Natural killer cell (primary cell): ENCODE measurements around the gene SDC3. TPM values are rescaled to one million over a fixed set of nuclear protein-coding genes. Genes with fewer than 3 reads are reported as not detected.

Experiments
- ATAC-seq, 3 donors: fragments of 150-1000 bp in 2 of 3; fragments of 200-7000 bp in 1 of 3; cut with Tn5 transposase; 1 replicate in 1 of 3; 2 replicates in 2 of 3; pipeline ENCODE4 v1.10.0; 2021; ENCODE audit warnings: mild to moderate bottlenecking in 2 of 3, moderate library complexity in 2 of 3
- DNase-seq, 2 donors: peaks; one replicate each; pipeline versions ENCODE4 v3.0.0 to v3.0.0-alpha.2; 2013 to 2021; ENCODE audit warnings: mixed read lengths in 1 of 2
- H3K27ac ChIP-seq: one replicate; pipeline ENCODE4 v1.5.1; 2013; ENCODE audit warnings: mild to moderate bottlenecking, low read length
- H3K27me3 ChIP-seq: one replicate; pipeline ENCODE4 v1.6.1; 2013; ENCODE audit warnings: low read length; ENCODE audit not compliant: control insufficient read depth, insufficient read depth
- H3K36me3 ChIP-seq: one replicate; pipeline ENCODE4 v1.6.1; 2013; ENCODE audit warnings: low read length; ENCODE audit not compliant: control insufficient read depth, insufficient read depth
- H3K4me1 ChIP-seq: one replicate; pipeline ENCODE4 v1.6.1; 2013; ENCODE audit warnings: low read length; ENCODE audit not compliant: control insufficient read depth, insufficient read depth
- H3K4me3 ChIP-seq: one replicate; pipeline ENCODE4 v1.5.1; 2013; ENCODE audit warnings: low read length
- H3K9me3 ChIP-seq: one replicate; pipeline ENCODE4 v1.6.1; 2013; ENCODE audit warnings: low read length; ENCODE audit not compliant: control insufficient read depth, insufficient read depth
- H3K27ac Mint-ChIP-seq, 2 donors: one replicate each; pipeline ENCODE4 v1.8.0; 2022; ENCODE audit warnings: mild to moderate bottlenecking in 2 of 2, mixed read lengths in 2 of 2, moderate library complexity in 1 of 2
- H3K27me3 Mint-ChIP-seq, 2 donors: one replicate each; pipeline ENCODE4 v1.8.0; 2022; ENCODE audit warnings: low read depth in 2 of 2, mixed read lengths in 2 of 2
- H3K36me3 Mint-ChIP-seq: one replicate; pipeline ENCODE4 v1.8.0; 2022; ENCODE audit warnings: mixed read lengths
- H3K4me1 Mint-ChIP-seq, 2 donors: one replicate each; pipeline ENCODE4 v1.8.0; 2022; ENCODE audit warnings: mixed read lengths in 2 of 2
- H3K4me3 Mint-ChIP-seq: one replicate; pipeline ENCODE4 v1.8.0; 2022; ENCODE audit warnings: mild to moderate bottlenecking, moderate library complexity, mixed read lengths
- H3K9me3 Mint-ChIP-seq, 2 donors: one replicate each; pipeline ENCODE4 v1.8.0; 2022; ENCODE audit warnings: mixed read lengths in 2 of 2
- WGBS: methylation state at CpG from one replicate; pipeline ENCODE4 v1.1.7; 2013; ENCODE audit warnings: missing lambda C conversion rate; ENCODE audit not compliant: insufficient coverage; 5-methylcytosine and 5-hydroxymethylcytosine counted together
- intact Hi-C: fragments of 100-400 bp; cut with micrococcal nuclease; formaldehyde crosslinking; loops from one replicate; pipeline ENCODE4 v1.14.2; 2022
- total RNA-seq, 4 donors: library from RNA; stranded (reverse); fragments of 120-200 nt in 1 of 4; gene quantifications; one replicate each; pipeline versions ENCODE4 v1.2.3 to v1.2.4, GENCODE V29; 2013 to 2022
- TF ChIP-seq, protein P1 (sequence below): fragments of 200-600 bp; IDR thresholded peaks from one replicate; pipeline ENCODE4 v1.8.0; 2022; ENCODE audit warnings: antibody characterized with exemption

SDC3 gene
- total RNA-seq, 3 donors from 2014 or later (not counting 1 experiment from before 2014, with no cell fraction given): 0.33 to 0.63 TPM; not detected in 1

DNA sequence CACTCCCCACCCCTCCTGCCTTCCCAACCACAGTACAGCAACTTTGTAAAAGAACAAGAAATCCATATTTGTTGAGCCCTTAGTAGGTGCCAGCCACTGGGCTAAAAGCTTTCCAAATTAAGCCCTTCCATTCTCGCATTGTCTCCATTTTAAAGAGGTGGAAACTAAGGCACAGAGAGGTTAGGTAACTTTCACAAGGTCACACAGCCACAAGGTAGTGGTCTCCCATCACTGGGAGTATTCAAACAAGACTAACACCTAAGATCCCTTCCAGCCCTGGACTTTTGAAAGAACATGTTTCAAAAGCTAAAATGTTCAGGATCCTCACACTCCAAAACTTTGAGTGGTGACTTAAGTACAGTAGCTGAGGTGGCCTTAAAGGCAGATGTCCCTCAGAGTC, 3.2 kb downstream of the SDC3 start:
- H3K27me3 Mint-ChIP-seq: peaks cover 45 to 46% of the 10 kb centered on the region in 2 donors
- H3K27ac ChIP-seq: no peak overlapping the region
- whole genome bisulfite sequencing: 83% methylated on average over 1 of the region's 1 CpG
- H3K9me3 Mint-ChIP-seq: no peaks in the 10 kb centered on the region
- intact Hi-C loops: no loop called here
- no peak overlapping the region for H3K27ac Mint-ChIP-seq
- H3K36me3 ChIP-seq: no peaks in the 10 kb centered on the region
- ATAC-seq: no peak
- no peaks in the 10 kb centered on the region for H3K36me3 Mint-ChIP-seq
- no peak overlapping the region for H3K4me3 ChIP-seq
- TF ChIP-seq, protein P1, sequence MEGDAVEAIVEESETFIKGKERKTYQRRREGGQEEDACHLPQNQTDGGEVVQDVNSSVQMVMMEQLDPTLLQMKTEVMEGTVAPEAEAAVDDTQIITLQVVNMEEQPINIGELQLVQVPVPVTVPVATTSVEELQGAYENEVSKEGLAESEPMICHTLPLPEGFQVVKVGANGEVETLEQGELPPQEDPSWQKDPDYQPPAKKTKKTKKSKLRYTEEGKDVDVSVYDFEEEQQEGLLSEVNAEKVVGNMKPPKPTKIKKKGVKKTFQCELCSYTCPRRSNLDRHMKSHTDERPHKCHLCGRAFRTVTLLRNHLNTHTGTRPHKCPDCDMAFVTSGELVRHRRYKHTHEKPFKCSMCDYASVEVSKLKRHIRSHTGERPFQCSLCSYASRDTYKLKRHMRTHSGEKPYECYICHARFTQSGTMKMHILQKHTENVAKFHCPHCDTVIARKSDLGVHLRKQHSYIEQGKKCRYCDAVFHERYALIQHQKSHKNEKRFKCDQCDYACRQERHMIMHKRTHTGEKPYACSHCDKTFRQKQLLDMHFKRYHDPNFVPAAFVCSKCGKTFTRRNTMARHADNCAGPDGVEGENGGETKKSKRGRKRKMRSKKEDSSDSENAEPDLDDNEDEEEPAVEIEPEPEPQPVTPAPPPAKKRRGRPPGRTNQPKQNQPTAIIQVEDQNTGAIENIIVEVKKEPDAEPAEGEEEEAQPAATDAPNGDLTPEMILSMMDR: no peak
- H3K4me1 Mint-ChIP-seq: peaks cover 11 to 17% of the 10 kb centered on the region in 2 donors
- no peak for DNase-seq
- H3K9me3 ChIP-seq: no peaks in the 10 kb centered on the region
- peaks cover 14% of the 10 kb centered on the region for H3K4me1 ChIP-seq
- H3K27me3 ChIP-seq: peaks cover 17% of the 10 kb centered on the region
- peak overlapping the region; percentile 37 for H3K4me3 Mint-ChIP-seq

DNA sequence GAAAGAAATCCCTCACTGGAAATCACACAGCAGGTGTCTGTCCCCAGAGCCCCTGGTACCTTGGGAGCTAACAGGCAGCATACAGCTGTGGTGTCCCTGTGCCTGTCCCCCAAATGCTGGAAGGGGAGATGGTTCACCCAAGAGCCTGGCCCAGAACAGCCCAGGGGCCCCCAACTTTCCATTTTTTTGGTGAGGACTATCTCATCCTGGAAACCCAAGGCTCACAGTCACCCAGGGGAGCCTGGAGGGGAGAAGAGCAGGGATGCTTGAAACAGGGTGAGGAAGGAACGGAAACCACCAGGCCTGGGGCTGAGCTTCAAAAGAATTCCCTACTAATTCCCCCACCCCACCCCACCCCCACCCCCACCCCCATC, 3.6 kb downstream of the SDC3 start:
- intact Hi-C loops: no loop called here
- H3K4me3 Mint-ChIP-seq: no peak overlapping the region

DNA sequence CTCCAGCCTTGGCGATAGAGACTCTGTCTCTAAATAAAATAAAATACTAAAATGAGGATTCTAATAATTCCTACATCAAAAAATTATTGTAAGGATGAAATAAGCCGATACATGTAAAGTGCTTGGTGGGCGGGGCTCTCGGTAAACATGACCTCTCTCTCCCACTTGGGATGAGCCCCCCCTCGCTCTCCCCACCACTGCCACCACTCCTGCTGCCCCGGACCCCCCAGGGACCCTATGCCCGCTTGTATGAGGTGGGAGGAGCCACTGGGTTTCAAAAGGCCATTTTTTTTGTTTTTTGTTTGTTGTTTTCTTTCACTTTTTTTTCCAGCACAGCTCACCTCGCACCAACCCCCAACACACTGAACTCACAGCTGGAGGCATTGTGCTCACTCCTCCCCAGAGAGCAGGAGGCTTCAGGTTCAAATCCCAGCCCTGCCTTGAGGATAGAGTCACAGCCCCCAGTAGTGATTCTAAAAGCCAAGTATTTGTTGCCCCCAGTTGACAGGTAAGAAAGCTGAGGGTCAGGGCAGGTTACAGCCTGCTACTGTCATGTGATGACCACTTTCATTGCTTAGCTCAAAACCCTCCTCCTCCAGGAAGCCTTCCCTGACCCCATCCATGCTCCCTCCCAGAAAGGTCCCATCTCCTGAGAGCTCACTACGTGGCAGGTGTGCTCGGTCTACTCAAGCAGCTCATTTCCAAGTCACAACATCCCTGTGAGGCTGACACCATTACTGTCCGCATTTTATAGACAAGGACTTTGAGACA, 4.2 kb downstream of the SDC3 start:
- DNase-seq (no peak), ATAC-seq (no peak)
- Mint-ChIP-seq H3K4me1 (peaks cover 6 to 11% of the 10 kb centered on the region in 2 donors), H3K9me3 (no peaks in the 10 kb centered on the region), H3K36me3 (no peaks in the 10 kb centered on the region), H3K4me3 (no peak overlapping the region), H3K27me3 (peaks cover 42 to 44% of the 10 kb centered on the region in 2 donors), H3K27ac (no peak overlapping the region)
- Histone ChIP-seq H3K36me3 (no peaks in the 10 kb centered on the region), H3K9me3 (no peaks in the 10 kb centered on the region), H3K4me1 (peaks cover 14% of the 10 kb centered on the region), H3K27ac (no peak overlapping the region), H3K27me3 (peaks cover 16% of the 10 kb centered on the region), H3K4me3 (no peak overlapping the region)
- TF ChIP-seq, protein P1: no peak
- WGBS: 72% methylated on average over 4 of the region's 11 CpGs
- intact Hi-C loops: no loop called here

More for the DNA sequence above, 3.6 kb downstream of the SDC3 start:
- Histone ChIP-seq H3K4me3 (no peak overlapping the region), H3K27me3 (peaks cover 17% of the 10 kb centered on the region), H3K27ac (no peak overlapping the region), H3K9me3 (no peaks in the 10 kb centered on the region), H3K4me1 (peaks cover 14% of the 10 kb centered on the region), H3K36me3 (no peaks in the 10 kb centered on the region)
- ATAC-seq (no peak), DNase-seq (no peak)
- TF ChIP-seq, protein P1: no peak
- peaks cover 11 to 16% of the 10 kb centered on the region in 2 donors for H3K4me1 Mint-ChIP-seq
- H3K36me3 Mint-ChIP-seq: no peaks in the 10 kb centered on the region
- H3K27me3 Mint-ChIP-seq: peaks cover 42 to 44% of the 10 kb centered on the region in 2 donors
- H3K9me3 Mint-ChIP-seq: no peaks in the 10 kb centered on the region
- H3K27ac Mint-ChIP-seq: no peak overlapping the region
- no CpG with 5 or more reads among the region's 1 CpG for WGBS
